Upper lobe of left lung (tissue), 4 donors: ENCODE results near the gene PSMB5.

Experiments used
- POLR2A ChIP-seq, 4 donors: fragments of 450-650 bp; IDR thresholded peaks; one replicate each; pipeline ENCODE4 v1.5.1; 2016 to 2017; ENCODE audit warnings: antibody characterized with exemption in 4 of 4, mild to moderate bottlenecking in 2 of 4
- POLR2AphosphoS5 ChIP-seq, 2 donors: sonication (generic); formaldehyde crosslinking; IDR thresholded peaks; one replicate each; pipeline ENCODE4 v1.5.1; 2017; ENCODE audit warnings: antibody characterized with exemption in 2 of 2
- TF ChIP-seq, protein P1 (sequence below), 6 experiments: fragments of 450-650 bp in 4 of 6; fragments of 200-600 bp in 2 of 6; sonication (generic) in 2 of 6; IDR thresholded peaks; one replicate each; pipeline ENCODE4 v1.5.1; 2016 to 2019; ENCODE audit warnings: antibody characterized with exemption in 6 of 6

DNA sequence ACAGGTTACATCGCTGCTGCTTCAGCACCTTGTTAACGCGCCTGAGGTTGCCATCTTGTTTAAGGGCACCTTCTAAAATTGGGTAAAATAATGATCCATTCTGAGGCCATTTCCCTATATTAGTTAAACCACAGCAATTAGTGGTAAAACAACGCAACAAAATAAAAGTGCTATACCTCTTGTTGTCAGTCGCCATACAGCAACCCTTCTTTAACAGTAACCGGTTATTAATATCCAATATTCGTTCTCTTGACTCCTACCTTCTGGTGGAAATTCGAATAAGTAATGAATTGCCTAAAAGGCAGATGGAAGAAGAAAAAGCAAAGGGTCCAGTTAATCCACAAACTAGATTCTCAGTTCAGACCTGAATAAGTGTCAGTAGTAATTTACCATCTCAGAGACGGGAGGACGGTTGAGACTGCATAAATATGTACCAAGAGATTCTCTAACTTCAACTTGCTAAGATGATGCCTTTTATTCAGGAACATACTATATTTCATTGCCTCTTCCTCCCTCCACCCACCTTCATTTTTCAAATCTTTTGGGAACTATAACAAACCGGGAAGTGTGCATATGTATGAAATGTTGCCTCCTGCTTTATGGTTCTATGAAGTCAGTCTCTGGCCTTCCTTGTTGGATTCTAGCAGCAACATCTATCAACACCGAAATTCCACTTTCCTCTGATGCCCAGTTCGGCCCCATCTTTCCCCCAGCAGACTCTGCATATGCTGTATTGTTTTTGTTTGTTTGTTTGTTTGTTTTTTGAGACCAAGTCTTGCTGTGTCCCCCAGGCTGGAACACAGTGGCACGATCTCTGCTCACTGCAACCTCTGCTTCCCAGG, 824 bp upstream of the PSMB5 start:
- TF ChIP-seq, protein P1, sequence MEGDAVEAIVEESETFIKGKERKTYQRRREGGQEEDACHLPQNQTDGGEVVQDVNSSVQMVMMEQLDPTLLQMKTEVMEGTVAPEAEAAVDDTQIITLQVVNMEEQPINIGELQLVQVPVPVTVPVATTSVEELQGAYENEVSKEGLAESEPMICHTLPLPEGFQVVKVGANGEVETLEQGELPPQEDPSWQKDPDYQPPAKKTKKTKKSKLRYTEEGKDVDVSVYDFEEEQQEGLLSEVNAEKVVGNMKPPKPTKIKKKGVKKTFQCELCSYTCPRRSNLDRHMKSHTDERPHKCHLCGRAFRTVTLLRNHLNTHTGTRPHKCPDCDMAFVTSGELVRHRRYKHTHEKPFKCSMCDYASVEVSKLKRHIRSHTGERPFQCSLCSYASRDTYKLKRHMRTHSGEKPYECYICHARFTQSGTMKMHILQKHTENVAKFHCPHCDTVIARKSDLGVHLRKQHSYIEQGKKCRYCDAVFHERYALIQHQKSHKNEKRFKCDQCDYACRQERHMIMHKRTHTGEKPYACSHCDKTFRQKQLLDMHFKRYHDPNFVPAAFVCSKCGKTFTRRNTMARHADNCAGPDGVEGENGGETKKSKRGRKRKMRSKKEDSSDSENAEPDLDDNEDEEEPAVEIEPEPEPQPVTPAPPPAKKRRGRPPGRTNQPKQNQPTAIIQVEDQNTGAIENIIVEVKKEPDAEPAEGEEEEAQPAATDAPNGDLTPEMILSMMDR (IDR thresholded peaks at IDR 0.05), result peak in 2 of 6 experiments; percentile 29 to 37
- TF ChIP-seq POLR2A (IDR thresholded peaks at IDR 0.05) (no peak), POLR2AphosphoS5 (IDR thresholded peaks at IDR 0.05) (no peak)
